LoVo (cell line): ENCODE data around the gene SERINC1.
A peak's percentile ranks its signal among the peaks of the same experiment; 100 is the strongest.

Experiments
- DNase-seq: peaks from one replicate; pipeline ENCODE4 v3.0.0-alpha.2; 2016; ENCODE audit warnings: low spot score

SERINC1 gene

GRCh38 chr6:122432816-122433215 lies 38.8 kb downstream of the SERINC1 start:
- DNase-seq, result no peak

DNA sequence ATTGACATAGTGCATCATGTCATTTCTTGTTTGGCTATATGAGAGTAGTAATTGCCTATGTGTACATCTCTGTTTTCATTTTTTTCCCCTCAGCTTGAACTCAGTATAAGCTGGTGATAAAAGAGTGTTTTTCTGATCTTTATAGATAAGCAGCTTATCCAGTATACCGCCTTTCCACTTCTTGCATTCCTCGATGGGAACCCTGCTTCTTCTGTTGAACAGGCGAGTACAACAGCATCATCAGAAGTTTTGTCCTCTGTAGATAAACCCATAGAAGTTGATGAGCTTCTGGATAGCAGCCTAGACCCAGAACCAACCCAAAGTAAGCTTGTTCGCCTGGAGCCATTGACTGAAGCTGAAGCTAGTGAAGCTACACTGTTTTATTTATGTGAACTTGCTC lies 39.8 kb downstream of the SERINC1 start:
- no peak for DNase-seq

DNA sequence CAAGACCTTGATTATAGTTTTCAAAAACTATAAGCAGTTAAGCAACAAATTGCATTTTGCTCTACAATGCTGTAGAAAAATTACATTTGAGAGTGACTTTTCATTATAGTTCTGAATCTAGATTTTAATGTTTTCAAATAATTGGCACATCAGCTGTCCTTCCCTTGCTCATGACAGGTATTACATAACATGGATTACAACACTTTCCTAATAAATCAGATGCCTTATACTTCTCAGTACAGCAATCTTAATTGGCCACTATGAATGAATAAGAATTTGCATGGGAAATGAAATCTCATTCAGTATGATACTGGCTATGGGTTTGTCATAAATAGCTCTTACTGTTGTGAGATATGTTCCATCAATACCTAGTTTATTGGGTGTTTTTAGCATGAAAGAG lies 42.3 kb downstream of the SERINC1 start:
- no peak for DNase-seq

- no peak for DNase-seq
These were observed 42.8 kb downstream of the SERINC1 start for GRCh38 chr6:122428781-122429180.

GRCh38 chr6:122426597-122426996 lies 45.0 kb downstream of the SERINC1 start:
- DNase-seq, result no peak

DNA sequence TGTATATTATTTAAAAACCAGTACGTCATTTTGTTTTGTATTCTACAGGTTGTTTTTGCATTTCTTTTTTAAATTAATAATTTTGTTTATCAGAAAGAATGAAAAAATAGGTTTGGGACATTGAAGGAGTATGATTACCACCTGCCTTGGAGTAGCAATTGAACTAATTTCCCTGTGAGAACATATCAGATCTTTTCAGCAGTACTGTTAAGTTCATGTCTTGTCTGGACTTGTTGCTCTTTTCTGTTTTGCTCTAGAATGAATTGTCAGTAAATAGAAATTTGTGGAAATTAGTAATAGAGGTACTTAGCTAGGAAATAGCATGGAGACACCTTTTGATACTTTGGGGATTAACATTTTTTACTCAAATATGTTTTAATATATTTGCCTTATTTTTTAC lies 47.9 kb downstream of the SERINC1 start:
- DNase-seq, result no peak

- DNase-seq, result no peak
These were observed 48.9 kb downstream of the SERINC1 start for GRCh38 chr6:122422614-122423267.

DNA sequence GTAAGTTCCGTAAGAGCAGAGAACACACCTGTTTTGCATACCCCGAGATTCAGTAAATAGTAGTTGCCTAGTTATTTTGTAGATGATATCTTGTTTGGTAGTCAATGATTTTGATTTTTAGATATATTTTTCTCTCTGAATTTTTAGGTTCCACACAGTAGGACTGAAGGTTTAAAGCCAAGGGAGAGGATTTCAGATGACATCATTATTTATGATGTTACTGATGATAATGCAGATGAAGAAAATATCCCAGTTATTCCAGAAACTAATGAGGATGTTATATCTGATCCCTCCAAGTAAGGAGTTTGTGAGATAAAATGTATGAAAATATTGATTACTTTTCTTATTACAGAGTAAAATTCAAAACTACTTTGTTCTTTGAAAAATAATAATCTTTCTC lies 49.6 kb downstream of the SERINC1 start:
- DNase-seq, result no peak

DNA sequence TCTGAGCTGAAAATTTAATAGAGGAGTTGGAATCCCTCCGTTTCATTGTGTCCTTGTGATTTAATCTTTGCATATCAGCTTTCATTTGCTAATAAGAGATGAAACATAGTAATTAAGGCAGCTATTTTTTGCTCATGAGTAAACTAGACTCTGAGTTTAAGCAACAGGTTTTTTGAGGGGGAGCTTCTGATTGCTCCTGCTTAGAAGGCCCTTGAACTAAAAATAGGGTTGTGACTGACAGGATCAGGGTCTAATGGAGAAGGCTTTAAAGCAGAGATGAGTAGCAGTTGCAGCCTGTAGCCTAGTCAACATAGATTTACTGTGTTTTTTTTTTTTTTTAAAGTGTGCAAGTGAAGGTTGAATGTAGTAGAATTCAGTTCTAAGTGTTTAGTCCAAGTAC lies 54.8 kb downstream of the SERINC1 start:
- no peak for DNase-seq

- no peak for DNase-seq
These were observed 59.6 kb downstream of the SERINC1 start for GRCh38 chr6:122412001-122412400.

GRCh38 chr6:122408702-122409458 lies 62.7 kb downstream of the SERINC1 start:
- DNase-seq, result no peak

GRCh38 chr6:122408240-122408639 lies 63.4 kb downstream of the SERINC1 start:
- DNase-seq, result no peak

DNA sequence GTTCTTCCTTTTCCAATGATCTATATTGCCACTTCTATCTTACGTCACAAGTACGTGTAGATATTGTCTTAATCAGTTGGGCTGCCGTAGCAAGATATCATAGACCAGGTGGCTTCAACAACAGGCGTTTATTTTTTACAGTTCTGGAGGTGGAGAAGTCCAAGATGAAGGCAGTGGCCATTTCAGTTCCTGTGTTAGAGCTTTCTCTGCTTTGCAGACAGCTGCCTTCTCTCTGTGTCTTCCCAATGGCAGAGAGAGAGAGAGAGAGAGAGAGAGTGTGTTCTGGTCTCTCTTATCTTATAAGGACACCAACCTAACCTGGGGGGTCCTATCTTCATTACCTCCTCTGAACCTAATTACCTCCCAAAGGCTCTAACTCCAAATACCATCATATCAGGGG lies 63.9 kb downstream of the SERINC1 start:
- no peak for DNase-seq

GRCh38 chr6:122406187-122406586 lies 65.4 kb downstream of the SERINC1 start:
- DNase-seq, result no peak

GRCh38 chr6:122405417-122405816 lies 66.2 kb downstream of the SERINC1 start:
- DNase-seq, result no peak

GRCh38 chr6:122404444-122404843 lies 67.2 kb downstream of the SERINC1 start:
- DNase-seq, result no peak

DNA sequence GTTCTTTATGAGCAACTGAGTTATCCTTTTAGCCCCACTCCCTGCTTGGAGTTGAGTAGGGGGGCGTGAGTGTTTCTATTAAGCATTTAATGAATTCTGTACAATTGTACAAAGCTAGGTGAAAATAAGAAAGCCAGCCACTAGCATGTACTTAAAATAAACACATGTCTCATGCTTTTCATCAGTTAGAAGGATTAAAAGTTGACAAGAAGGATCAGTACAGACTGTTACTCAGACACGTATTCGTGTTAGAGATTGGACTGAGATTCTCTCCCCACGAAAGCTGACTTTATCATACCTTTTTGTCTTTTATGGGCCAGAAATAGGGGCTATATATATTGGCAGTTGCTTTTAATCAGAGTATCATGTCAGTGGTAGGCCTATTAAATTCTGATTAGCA lies 70.5 kb downstream of the SERINC1 start:
- no peak for DNase-seq

- DNase-seq, result no peak
These were observed 71.0 kb downstream of the SERINC1 start for GRCh38 chr6:122400462-122401089.

- no peak for DNase-seq
These were observed 71.5 kb downstream of the SERINC1 start for GRCh38 chr6:122400121-122400450.

- DNase-seq, result peak; percentile 93
These were observed 72.1 kb downstream of the SERINC1 start, which contains the start of gene HSF2 for GRCh38 chr6:122399348-122400120. Gene HSF2 (plus strand): TSS chr6:122399652. CDS start chr6:122399738, 86 bp downstream.

- no peak for DNase-seq
These were observed 72.6 kb downstream of the SERINC1 start for GRCh38 chr6:122399055-122399347.

DNA sequence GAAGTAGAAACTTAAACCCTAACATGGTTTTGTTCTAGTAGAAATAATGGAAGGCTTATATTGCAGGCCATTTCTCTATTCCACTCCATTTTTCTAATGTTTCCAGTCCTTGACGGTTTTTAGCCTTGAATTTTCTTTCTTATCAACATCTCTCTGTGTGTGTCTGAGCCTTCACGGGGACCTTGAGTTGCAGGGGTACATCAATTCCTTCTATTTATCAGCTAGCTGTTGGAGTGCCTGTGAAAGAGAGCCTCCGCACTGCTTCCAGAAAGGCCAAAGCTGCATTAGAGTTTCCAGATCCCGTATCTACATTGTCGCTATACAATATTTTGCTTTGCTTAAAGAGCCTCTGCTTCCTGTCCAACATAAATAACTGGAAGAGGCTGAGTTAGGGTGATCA lies 77.6 kb downstream of the SERINC1 start:
- DNase-seq, result no peak

- no peak for DNase-seq
These were observed 78.2 kb downstream of the SERINC1 start for GRCh38 chr6:122393351-122393896.
